Epithelial cell of esophagus (primary cell): ENCODE data around the gene PAOX.

ENCODE experiments used
- DNase-seq: peaks from one replicate; pipeline ENCODE4 v3.0.0; 2010; ENCODE audit warnings: low read depth
- H3K4me3 ChIP-seq: 2 replicates; pipeline ENCODE4 v1.5.1; 2011; ENCODE audit warnings: mild to moderate bottlenecking, low read length, control low read depth
- TF ChIP-seq, protein P1 (sequence below): IDR thresholded peaks from 2 replicates; pipeline ENCODE4 v1.5.1; 2011; ENCODE audit warnings: low read depth, mild to moderate bottlenecking, low read length, control low read depth, inconsistent platforms; ENCODE audit not compliant: insufficient read depth; ENCODE audit errors: missing control alignments

PAOX gene

DNA sequence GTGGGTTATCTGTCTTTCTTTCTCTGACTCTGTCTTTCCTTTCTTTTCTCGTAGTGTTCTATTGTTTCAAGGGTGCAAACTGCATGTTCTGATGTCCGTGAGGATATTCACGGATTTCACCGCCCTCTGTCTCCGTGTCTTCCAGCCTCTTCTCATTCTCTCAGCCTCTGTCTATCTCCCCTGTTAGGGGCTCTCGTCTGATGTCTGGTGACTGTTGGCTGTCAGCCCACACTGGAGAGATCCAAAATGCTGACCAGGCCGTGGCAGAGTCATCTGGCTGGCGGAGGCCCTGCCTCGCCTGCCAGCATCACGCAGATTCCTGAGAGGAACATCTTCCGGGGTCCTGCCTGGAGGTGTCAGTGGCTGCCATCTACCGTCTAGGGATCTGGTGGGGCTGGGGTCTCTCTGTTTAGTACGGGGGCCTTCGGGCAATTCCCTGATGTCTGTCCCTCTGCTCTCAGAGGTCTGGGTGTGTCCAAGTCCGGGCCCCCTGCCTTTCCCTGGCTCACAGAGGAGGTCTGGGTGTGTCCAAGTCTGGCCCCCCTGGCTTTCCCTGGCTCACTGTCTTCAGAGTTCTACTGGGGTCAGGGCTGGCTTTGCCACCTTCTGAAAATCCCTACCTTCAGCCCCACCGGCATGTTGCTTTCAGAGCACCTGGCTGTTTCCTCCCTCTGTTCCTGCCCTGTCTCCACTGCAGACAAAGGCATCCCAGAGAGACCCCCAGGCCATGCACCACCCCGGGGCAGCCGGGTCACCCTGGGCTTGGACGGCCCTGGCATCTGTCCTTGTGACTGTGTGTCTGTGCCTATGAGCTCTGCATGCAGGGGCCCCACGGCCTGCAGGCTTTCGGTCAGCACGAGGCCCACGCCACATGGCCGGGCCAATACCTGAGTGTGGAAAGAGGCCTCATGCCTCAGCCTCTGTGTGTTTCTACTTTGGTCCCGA, 60.7 kb downstream of the PAOX start:
- no peak overlapping the region for H3K4me3 ChIP-seq
- no peak for DNase-seq
- TF ChIP-seq, protein P1, sequence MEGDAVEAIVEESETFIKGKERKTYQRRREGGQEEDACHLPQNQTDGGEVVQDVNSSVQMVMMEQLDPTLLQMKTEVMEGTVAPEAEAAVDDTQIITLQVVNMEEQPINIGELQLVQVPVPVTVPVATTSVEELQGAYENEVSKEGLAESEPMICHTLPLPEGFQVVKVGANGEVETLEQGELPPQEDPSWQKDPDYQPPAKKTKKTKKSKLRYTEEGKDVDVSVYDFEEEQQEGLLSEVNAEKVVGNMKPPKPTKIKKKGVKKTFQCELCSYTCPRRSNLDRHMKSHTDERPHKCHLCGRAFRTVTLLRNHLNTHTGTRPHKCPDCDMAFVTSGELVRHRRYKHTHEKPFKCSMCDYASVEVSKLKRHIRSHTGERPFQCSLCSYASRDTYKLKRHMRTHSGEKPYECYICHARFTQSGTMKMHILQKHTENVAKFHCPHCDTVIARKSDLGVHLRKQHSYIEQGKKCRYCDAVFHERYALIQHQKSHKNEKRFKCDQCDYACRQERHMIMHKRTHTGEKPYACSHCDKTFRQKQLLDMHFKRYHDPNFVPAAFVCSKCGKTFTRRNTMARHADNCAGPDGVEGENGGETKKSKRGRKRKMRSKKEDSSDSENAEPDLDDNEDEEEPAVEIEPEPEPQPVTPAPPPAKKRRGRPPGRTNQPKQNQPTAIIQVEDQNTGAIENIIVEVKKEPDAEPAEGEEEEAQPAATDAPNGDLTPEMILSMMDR, result no peak

DNA sequence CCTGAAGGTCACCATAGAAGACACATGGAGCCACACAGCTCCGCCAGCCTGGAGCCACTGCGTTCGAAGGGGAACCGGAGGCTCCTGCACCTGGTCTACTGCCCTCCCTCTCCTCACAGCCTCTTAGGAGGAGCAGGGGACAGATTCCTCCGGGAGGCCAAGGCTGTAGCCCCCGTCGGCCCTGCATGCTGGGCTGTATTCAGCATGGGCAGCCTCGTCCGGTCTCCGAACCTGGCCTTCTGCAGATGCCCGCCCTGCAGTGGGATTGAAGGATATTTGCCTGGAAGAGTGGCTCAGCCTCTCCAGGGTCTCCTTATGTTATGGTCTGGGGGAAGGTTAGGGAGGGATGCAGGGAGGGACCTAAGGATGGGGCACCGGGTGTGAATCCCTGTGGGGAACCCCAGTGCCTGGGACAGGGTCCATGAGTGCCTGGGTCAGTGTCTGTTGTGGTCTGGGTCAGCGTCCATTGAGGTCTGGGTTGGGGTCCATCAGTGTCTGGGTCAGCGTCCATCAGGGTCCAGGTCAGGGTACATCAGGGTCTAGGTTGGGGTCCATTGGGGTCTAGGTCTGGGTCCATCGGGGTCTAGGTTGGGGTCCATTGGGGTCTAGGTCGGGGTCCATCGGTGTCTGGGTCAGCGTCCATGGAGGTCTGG, 61.7 kb downstream of the PAOX start:
- no peak for DNase-seq
- no peak overlapping the region for H3K4me3 ChIP-seq
- TF ChIP-seq, protein P1, result no peak
